HEK293 (cell line): ENCODE data around the gene GPATCH4.

ENCODE experiments used
- CTCF ChIA-PET: fragments of 350-600 bp; formaldehyde crosslinking; extraction: SDS; loops from one replicate; lab custom pipeline; 2021; ENCODE audit warnings: antibody characterized with exemption; lab: Yijun Ruan, JAX
- POLR2A ChIA-PET: fragments of 300-600 bp; formaldehyde crosslinking; extraction: SDS; loops from one replicate; lab custom pipeline; 2020; ENCODE audit warnings: antibody characterized with exemption, inconsistent platforms; lab: Yijun Ruan, JAX
- H3K27ac ChIP-seq: fragments of 200-500 bp; sonication (Bioruptor generic); 2 replicates; pipeline ENCODE4 v1.5.1; 2014; ENCODE audit warnings: low read depth, low read length, control low read depth, inconsistent platforms; ENCODE audit errors: extremely low read depth
- H3K36me3 ChIP-seq, 2 experiments: fragments of 200-500 bp in 1 of 2; sonication (Bioruptor generic) in 1 of 2; 1 replicate in 1 of 2; 2 replicates in 1 of 2; pipeline ENCODE4 v1.5.1; 2014 to 2017; ENCODE audit warnings: inconsistent platforms in 2 of 2, low read length in 2 of 2; ENCODE audit not compliant: control insufficient read depth in 2 of 2, insufficient read depth in 1 of 2
- H3K4me1 ChIP-seq: fragments of 200-500 bp; sonication (Bioruptor generic); 2 replicates; pipeline ENCODE4 v1.5.1; 2014; ENCODE audit warnings: mild to moderate bottlenecking, low read length, inconsistent platforms; ENCODE audit not compliant: control insufficient read depth, insufficient read depth
- H3K4me3 ChIP-seq: 2 replicates; pipeline ENCODE4 v1.5.1; 2011; ENCODE audit warnings: low read depth, mild to moderate bottlenecking, control low read depth, low read length, moderate library complexity
- H3K9me3 ChIP-seq: fragments of 200-500 bp; sonication (Bioruptor generic); 2 replicates; pipeline ENCODE4 v1.5.1; 2014; ENCODE audit warnings: low read depth, low read length, inconsistent platforms; ENCODE audit not compliant: control insufficient read depth, insufficient read depth
- GFI1B ChIP-seq: fragments of 450-650 bp; formaldehyde crosslinking; IDR thresholded peaks from 2 replicates; pipeline ENCODE4 v1.5.1; 2016; ENCODE audit warnings: missing biosample characterization, missing genetic modification characterization
- KLF8 ChIP-seq: fragments of 450-650 bp; formaldehyde crosslinking; IDR thresholded peaks from 2 replicates; pipeline ENCODE4 v1.5.1; 2016; ENCODE audit warnings: missing biosample characterization, missing genetic modification characterization
- MEIS1 ChIP-seq: sonication (generic); formaldehyde crosslinking; IDR thresholded peaks from 2 replicates; pipeline ENCODE4 v1.8.1; 2022; ENCODE audit warnings: missing genetic modification reagents, mild to moderate bottlenecking, borderline replicate concordance
- OSR2 ChIP-seq: fragments of 450-650 bp; formaldehyde crosslinking; IDR thresholded peaks from 2 replicates; pipeline ENCODE4 v1.5.1; 2016; ENCODE audit warnings: missing biosample characterization, missing genetic modification characterization
- REST ChIP-seq: fragments of 450-650 bp; formaldehyde crosslinking; IDR thresholded peaks from 2 replicates; pipeline ENCODE4 v1.5.1; 2016; ENCODE audit warnings: missing biosample characterization, missing genetic modification characterization
- SALL2 ChIP-seq: fragments of 450-650 bp; formaldehyde crosslinking; IDR thresholded peaks from 2 replicates; pipeline ENCODE4 v1.5.0; 2017; ENCODE audit warnings: missing biosample characterization, mild to moderate bottlenecking, missing genetic modification characterization, borderline replicate concordance
- WT1 ChIP-seq: fragments of 450-650 bp; formaldehyde crosslinking; IDR thresholded peaks from 2 replicates; pipeline ENCODE4 v1.5.1; 2016; ENCODE audit warnings: missing biosample characterization, missing genetic modification characterization
- YY2 ChIP-seq: fragments of 450-650 bp; formaldehyde crosslinking; IDR thresholded peaks from 2 replicates; pipeline ENCODE4 v1.5.1; 2016; ENCODE audit warnings: missing biosample characterization, missing genetic modification characterization
- ZBTB17 ChIP-seq: fragments of 450-650 bp; formaldehyde crosslinking; IDR thresholded peaks from 2 replicates; pipeline ENCODE4 v1.5.1; 2016; ENCODE audit warnings: missing biosample characterization, missing genetic modification characterization
- ZFHX2 ChIP-seq: fragments of 450-650 bp; formaldehyde crosslinking; conservative IDR thresholded peaks from 2 replicates; pipeline ENCODE4 v1.5.1; 2016; ENCODE audit warnings: missing biosample characterization, missing genetic modification characterization
- ZFP3 ChIP-seq: fragments of 450-650 bp; formaldehyde crosslinking; IDR thresholded peaks from 2 replicates; pipeline ENCODE4 v1.5.1; 2016; ENCODE audit warnings: low read depth, missing biosample characterization, missing genetic modification characterization
- ZNF112 ChIP-seq: fragments of 450-650 bp; formaldehyde crosslinking; IDR thresholded peaks from 2 replicates; pipeline ENCODE4 v1.5.0; 2017; ENCODE audit warnings: missing biosample characterization, missing genetic modification characterization
- ZNF121 ChIP-seq: fragments of 450-650 bp; formaldehyde crosslinking; IDR thresholded peaks from 2 replicates; pipeline ENCODE4 v1.5.1; 2016; ENCODE audit warnings: missing biosample characterization, missing genetic modification characterization
- ZNF138 ChIP-seq: fragments of 450-650 bp; formaldehyde crosslinking; IDR thresholded peaks from 2 replicates; pipeline ENCODE4 v1.5.1; 2016; ENCODE audit warnings: missing biosample characterization, missing genetic modification characterization, borderline replicate concordance
- ZNF175 ChIP-seq: fragments of 450-650 bp; formaldehyde crosslinking; IDR thresholded peaks from 2 replicates; pipeline ENCODE4 v1.5.1; 2016; ENCODE audit warnings: missing biosample characterization, missing genetic modification characterization
- ZNF211 ChIP-seq: fragments of 450-650 bp; formaldehyde crosslinking; IDR thresholded peaks from 2 replicates; pipeline ENCODE4 v1.5.1; 2016; ENCODE audit warnings: low read depth, missing biosample characterization, missing genetic modification characterization
- ZNF266 ChIP-seq: fragments of 450-650 bp; formaldehyde crosslinking; IDR thresholded peaks from 2 replicates; pipeline ENCODE4 v1.5.1; 2016; ENCODE audit warnings: missing biosample characterization, missing genetic modification characterization, low read depth
- ZNF302 ChIP-seq: fragments of 450-650 bp; formaldehyde crosslinking; IDR thresholded peaks from 2 replicates; pipeline ENCODE4 v1.5.1; 2016; ENCODE audit warnings: missing biosample characterization, missing genetic modification characterization, low read depth
- ZNF341 ChIP-seq: fragments of 450-650 bp; formaldehyde crosslinking; IDR thresholded peaks from 2 replicates; pipeline ENCODE4; 2016; ENCODE audit warnings: low read depth, missing biosample characterization, missing genetic modification characterization
- ZNF433 ChIP-seq: fragments of 450-650 bp; formaldehyde crosslinking; IDR thresholded peaks from 2 replicates; pipeline ENCODE4 v1.5.1; 2016; ENCODE audit warnings: missing biosample characterization, missing genetic modification characterization, low read depth
- ZNF513 ChIP-seq: fragments of 450-650 bp; IDR thresholded peaks from 2 replicates; pipeline ENCODE4 v1.5.1; 2018; ENCODE audit warnings: missing biosample characterization, missing genetic modification characterization
- ZNF623 ChIP-seq: fragments of 450-650 bp; formaldehyde crosslinking; IDR thresholded peaks from 2 replicates; pipeline ENCODE4 v1.5.1; 2016; ENCODE audit warnings: missing biosample characterization, missing genetic modification characterization
- ZNF677 ChIP-seq: fragments of 450-650 bp; IDR thresholded peaks from 2 replicates; pipeline ENCODE4 v1.5.0; 2018; ENCODE audit warnings: missing biosample characterization, mild to moderate bottlenecking, missing genetic modification characterization, moderate library complexity
- ZNF704 ChIP-seq: fragments of 450-650 bp; formaldehyde crosslinking; IDR thresholded peaks from 2 replicates; pipeline ENCODE4 v1.5.1; 2016; ENCODE audit warnings: missing biosample characterization, missing genetic modification characterization
- ZNF707 ChIP-seq: fragments of 450-650 bp; formaldehyde crosslinking; IDR thresholded peaks from 2 replicates; pipeline ENCODE4 v1.5.1; 2016; ENCODE audit warnings: missing biosample characterization, missing genetic modification characterization
- ZNF768 ChIP-seq: fragments of 450-650 bp; formaldehyde crosslinking; IDR thresholded peaks from 2 replicates; pipeline ENCODE4 v1.5.1; 2018; ENCODE audit warnings: missing biosample characterization, mild to moderate bottlenecking, missing genetic modification characterization
- ZNF791 ChIP-seq: fragments of 450-650 bp; formaldehyde crosslinking; IDR thresholded peaks from 2 replicates; pipeline ENCODE4 v1.5.1; 2016; ENCODE audit warnings: missing biosample characterization, missing genetic modification characterization
- ZNF837 ChIP-seq: fragments of 450-650 bp; formaldehyde crosslinking; IDR thresholded peaks from 2 replicates; pipeline ENCODE4 v1.5.1; 2016; ENCODE audit warnings: missing biosample characterization, missing genetic modification characterization
- ZSCAN18 ChIP-seq: fragments of 450-650 bp; formaldehyde crosslinking; IDR thresholded peaks from 2 replicates; pipeline ENCODE4 v1.5.1; 2016; ENCODE audit warnings: missing biosample characterization, missing genetic modification characterization
- TF ChIP-seq, protein P1 (sequence below): fragments of 450-650 bp; formaldehyde crosslinking; IDR thresholded peaks from 2 replicates; pipeline ENCODE4 v1.5.1; 2016; ENCODE audit warnings: missing biosample characterization, missing genetic modification characterization

The GPATCH4 gene

DNA sequence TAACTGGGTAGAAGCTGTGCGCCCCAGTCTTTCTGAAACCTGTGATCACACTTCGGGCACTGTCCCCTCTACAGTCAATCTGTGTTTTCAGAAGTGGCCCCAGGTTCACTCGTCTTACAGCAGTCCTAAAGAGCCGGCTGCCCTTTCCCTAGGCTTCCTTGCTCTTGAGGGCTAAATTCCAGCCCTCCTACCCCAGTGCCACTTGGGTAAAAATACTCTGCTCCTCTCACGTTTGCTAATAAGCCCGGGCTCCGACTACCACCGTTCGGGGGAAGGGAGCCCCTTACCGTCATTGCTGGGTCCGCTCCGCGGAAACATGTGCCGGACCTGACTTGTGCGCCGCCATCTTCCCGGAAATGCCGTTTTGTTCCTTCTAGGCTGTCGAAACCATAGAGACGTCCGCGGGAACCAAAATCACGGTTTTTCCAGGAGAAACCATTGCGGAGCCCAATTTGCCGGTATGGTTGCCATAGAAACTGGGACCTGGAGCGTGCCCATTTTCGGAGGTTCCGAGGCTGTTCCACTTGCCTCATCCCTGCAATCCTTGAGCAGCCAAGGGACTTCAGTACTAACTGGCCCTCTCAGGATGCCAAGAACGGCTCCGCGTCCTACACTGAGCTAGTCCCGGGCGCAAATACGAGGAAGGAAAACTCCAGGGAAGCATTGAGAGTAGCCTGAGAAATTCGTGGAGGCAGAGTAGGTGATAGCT is at the start of gene GPATCH4:
Gene GPATCH4 (minus strand): TSS at position 358 of the 709 bp plus-strand sequence.
- no peaks in the 10 kb centered on the region for H3K9me3 ChIP-seq
- peak within 1 kb of the TSS; percentile 35 for H3K27ac ChIP-seq
- peak within 1 kb of the TSS; percentile 65 for H3K4me3 ChIP-seq
- POLR2A ChIA-PET: interaction anchor here (0.6 to 2.5 kb wide), 6 partner anchors 9 to 144 kb away, joined by 3 to 17 read pairs (median 5); partner anchors contain the start of genes MEF2D and NAXE
- H3K36me3 ChIP-seq: peaks cover 0 to 34% of the 10 kb centered on the region in 2 experiments; a peak in 1 of 3 replicates
- no peaks in the 10 kb centered on the region for H3K4me1 ChIP-seq
- CTCF ChIA-PET: interaction anchor here (0.6 to 3.3 kb wide), 14 partner anchors 7 to 347 kb away, joined by 3 to 15 read pairs (median 5); no protein-coding TSS in a partner anchor
- TF ChIP-seq SALL2 (no peak), WT1 (tag by site-specific recombination) (no peak), YY2 (tag by site-specific recombination) (peak; percentile 96), ZNF677 (no peak), ZNF513 (tag by site-specific recombination) (no peak), ZNF138 (tag by site-specific recombination) (no peak), ZNF623 (no peak), ZNF707 (no peak), MEIS1 (CRISPR knock-in tag) (no peak), ZNF704 (no peak), ZBTB17 (tag by site-specific recombination) (peak; percentile 75), ZNF211 (no peak), ZNF302 (tag by site-specific recombination) (no peak), REST (peak; percentile 25; the same call in 1 of the 2 replicates), ZNF837 (tag by site-specific recombination) (no peak), ZNF175 (tag by site-specific recombination) (no peak), GFI1B (tag by site-specific recombination) (peak; percentile 86), ZNF433 (tag by site-specific recombination) (no peak), ZNF768 (tag by site-specific recombination) (no peak), ZNF341 (tag by site-specific recombination) (peak; percentile 95), ZNF266 (tag by site-specific recombination) (no peak), OSR2 (tag by site-specific recombination) (no peak), ZNF112 (no peak), KLF8 (tag by site-specific recombination) (0 out of 2 replicates have a peak, but pooled peaks have one; percentile 24), ZNF121 (no peak), ZFHX2 (no peak), ZFP3 (no peak), ZNF791 (tag by site-specific recombination) (no peak), ZSCAN18 (tag by site-specific recombination) (no peak)
- TF ChIP-seq, protein P1, sequence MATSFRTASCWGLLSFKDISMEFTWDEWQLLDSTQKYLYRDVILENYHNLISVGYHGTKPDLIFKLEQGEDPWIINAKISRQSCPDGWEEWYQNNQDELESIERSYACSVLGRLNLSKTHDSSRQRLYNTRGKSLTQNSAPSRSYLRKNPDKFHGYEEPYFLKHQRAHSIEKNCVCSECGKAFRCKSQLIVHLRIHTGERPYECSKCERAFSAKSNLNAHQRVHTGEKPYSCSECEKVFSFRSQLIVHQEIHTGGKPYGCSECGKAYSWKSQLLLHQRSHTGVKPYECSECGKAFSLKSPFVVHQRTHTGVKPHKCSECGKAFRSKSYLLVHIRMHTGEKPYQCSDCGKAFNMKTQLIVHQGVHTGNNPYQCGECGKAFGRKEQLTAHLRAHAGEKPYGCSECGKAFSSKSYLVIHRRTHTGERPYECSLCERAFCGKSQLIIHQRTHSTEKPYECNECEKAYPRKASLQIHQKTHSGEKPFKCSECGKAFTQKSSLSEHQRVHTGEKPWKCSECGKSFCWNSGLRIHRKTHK (tag by site-specific recombination): no peak
